HepG2 (cell line): ENCODE measurements around the gene CPSF4. TPM values are rescaled to one million over a fixed set of nuclear protein-coding genes. Genes with fewer than 3 reads are reported as not detected.

Source experiments
- AHR ChIP-seq: IDR thresholded peaks from 2 replicates; pipeline ENCODE4 v1.6.1; 2018; ENCODE audit warnings: missing genetic modification reagents, missing compliant biosample characterization
- CC2D1A ChIP-seq: sonication (generic); formaldehyde crosslinking; IDR thresholded peaks from 2 replicates; pipeline ENCODE4 v1.8.1; 2023; ENCODE audit warnings: mild to moderate bottlenecking, missing genetic modification reagents
- DMAP1 ChIP-seq: IDR thresholded peaks from 2 replicates; pipeline ENCODE4 v1.6.1; 2016
- NFATC3 ChIP-seq: sonication (generic); formaldehyde crosslinking; IDR thresholded peaks from 2 replicates; pipeline ENCODE4 v1.5.1; 2020; ENCODE audit warnings: mild to moderate bottlenecking, missing genetic modification reagents
- NR1H2 ChIP-seq: sonication (generic); formaldehyde crosslinking; IDR thresholded peaks from 2 replicates; pipeline ENCODE4 v1.8.1; 2022; ENCODE audit warnings: low read depth, missing genetic modification reagents, borderline replicate concordance
- SMARCC2 ChIP-seq: fragments of 450-650 bp; IDR thresholded peaks from 2 replicates; pipeline ENCODE4 v1.6.1; 2017; ENCODE audit warnings: antibody characterized with exemption, mild to moderate bottlenecking
- SOX13 ChIP-seq, 3 experiments: fragments of 450-650 bp in 1 of 3; sonication (generic) in 1 of 3; formaldehyde crosslinking in 1 of 3; IDR thresholded peaks in 2 of 3; conservative IDR thresholded peaks in 1 of 3; 2 replicates each; pipeline versions ENCODE4 v1.5.0 to v1.6.1; 2016 to 2020; ENCODE audit warnings: antibody characterized with exemption in 1 of 3, mild to moderate bottlenecking in 1 of 3, missing compliant biosample characterization in 1 of 3, missing genetic modification reagents in 1 of 3, moderate library complexity in 1 of 3
- ZNF343 ChIP-seq: sonication (generic); formaldehyde crosslinking; IDR thresholded peaks from 2 replicates; pipeline ENCODE4 v1.4.0; 2020; ENCODE audit warnings: mild to moderate bottlenecking, missing genetic modification reagents
- ZNF496 ChIP-seq: sonication (generic); formaldehyde crosslinking; IDR thresholded peaks from 2 replicates; pipeline ENCODE4 v1.8.1; 2023; ENCODE audit warnings: mild to moderate bottlenecking, moderate library complexity, missing genetic modification reagents; ENCODE audit not compliant: insufficient replicate concordance
- ZNF839 ChIP-seq: sonication (generic); formaldehyde crosslinking; IDR thresholded peaks from 2 replicates; pipeline ENCODE4 v1.4.0; 2020; ENCODE audit warnings: missing genetic modification reagents, mild to moderate bottlenecking, borderline replicate concordance
- polyA plus RNA-seq, 8 experiments: library from polyadenylated mRNA; depleted of rRNA in 3 of 8; stranded (reverse) in 7 of 8; unstranded in 1 of 8; fragments of >200 nt; fragmentation: Illumina TruSeq in 4 of 8; extraction: Trizol in 4 of 8; gene quantifications; 2 replicates each; pipeline versions ENCODE4 v1.2.1 to v1.2.3, GENCODE V29; 2011 to 2016; ENCODE audit warnings: low read depth in 4 of 8, missing spikeins in 1 of 8, mixed read lengths in 1 of 8; ENCODE audit not compliant: insufficient read depth in 1 of 8
- total RNA-seq, 5 experiments: library from RNA; depleted of rRNA; stranded (reverse); fragments of >200 nt; fragmentation: Illumina TruSeq; extraction: Trizol; gene quantifications; 2 replicates each; pipeline ENCODE4 v1.2.3, GENCODE V29; 2016; ENCODE audit warnings: low read depth in 1 of 5
- TF ChIP-seq, protein P1 (sequence below): sonication (generic); formaldehyde crosslinking; IDR thresholded peaks from 2 replicates; pipeline ENCODE4 v1.5.0; 2020; ENCODE audit warnings: missing genetic modification reagents
- TF ChIP-seq, protein P2 (sequence below): sonication (generic); formaldehyde crosslinking; IDR thresholded peaks from one replicate; pipeline ENCODE4 v1.5.1; 2020; ENCODE audit warnings: mild to moderate bottlenecking, missing genetic modification reagents; ENCODE audit errors: not compliant biosample characterization
- TF ChIP-seq, protein P3 (sequence below): sonication (generic); formaldehyde crosslinking; IDR thresholded peaks from 2 replicates; pipeline ENCODE4 v1.9.0; 2021; ENCODE audit warnings: missing genetic modification reagents, borderline replicate concordance
- TF ChIP-seq, protein P4 (sequence below): sonication (generic); formaldehyde crosslinking; IDR thresholded peaks from 2 replicates; pipeline ENCODE4 v1.5.1; 2020; ENCODE audit warnings: missing genetic modification reagents, mild to moderate bottlenecking, borderline replicate concordance

The CPSF4 gene
- total and polyA plus RNA-seq, 2 of the 13 experiments (the other 11 are each of a cell fraction or from before 2014, with no cell fraction given): 34.1 to 49.6 TPM

DNA sequence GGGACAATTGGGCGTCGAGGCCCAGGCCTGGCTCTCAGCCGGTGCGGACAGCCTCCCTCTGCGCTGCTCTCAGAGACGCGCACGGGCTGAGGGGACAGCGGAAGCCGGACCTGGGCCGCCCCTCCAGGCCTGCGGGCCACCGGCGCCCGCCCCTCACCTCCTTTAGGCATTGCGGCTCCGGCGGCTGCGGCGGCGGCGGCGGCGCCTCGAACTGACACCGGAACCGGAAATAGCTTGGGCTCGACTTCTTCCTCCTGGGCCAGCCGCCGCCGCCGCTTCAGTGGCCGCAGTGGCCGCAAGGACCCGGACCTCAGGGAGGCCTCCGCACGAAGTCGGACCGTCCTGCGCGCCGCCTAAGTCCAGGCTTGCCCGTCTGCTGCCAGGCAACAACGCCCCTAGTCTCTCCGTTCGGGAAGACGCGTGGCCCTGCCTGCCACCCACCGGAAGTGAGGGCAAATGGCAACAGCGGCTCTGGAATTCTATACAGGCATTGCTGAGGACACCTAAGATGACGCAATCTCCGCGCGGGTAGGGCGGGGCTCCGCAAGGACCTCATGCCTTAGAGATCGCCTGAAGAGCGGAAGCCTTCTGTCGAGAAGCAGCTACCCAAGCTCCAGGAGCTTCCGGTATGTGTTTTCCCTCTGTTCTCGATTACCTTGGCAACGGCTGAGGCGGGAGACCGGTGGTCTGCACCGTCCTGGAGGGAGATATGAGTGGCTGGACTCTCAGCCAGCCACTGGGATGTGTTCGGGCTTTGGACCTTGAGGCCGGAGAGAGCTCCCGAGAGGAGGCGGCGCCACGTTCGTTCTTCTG is 30.2 kb upstream of the CPSF4 start, which contains the start of the genes BUD31 and PDAP1 (continued):
- TF ChIP-seq, protein P1, sequence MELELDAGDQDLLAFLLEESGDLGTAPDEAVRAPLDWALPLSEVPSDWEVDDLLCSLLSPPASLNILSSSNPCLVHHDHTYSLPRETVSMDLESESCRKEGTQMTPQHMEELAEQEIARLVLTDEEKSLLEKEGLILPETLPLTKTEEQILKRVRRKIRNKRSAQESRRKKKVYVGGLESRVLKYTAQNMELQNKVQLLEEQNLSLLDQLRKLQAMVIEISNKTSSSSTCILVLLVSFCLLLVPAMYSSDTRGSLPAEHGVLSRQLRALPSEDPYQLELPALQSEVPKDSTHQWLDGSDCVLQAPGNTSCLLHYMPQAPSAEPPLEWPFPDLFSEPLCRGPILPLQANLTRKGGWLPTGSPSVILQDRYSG (CRISPR knock-in tag): no peak
- TF ChIP-seq DMAP1 (CRISPR knock-in tag) (peak; percentile 95), AHR (CRISPR knock-in tag) (no peak; the same call in 1 of the 2 replicates), CC2D1A (CRISPR knock-in tag) (no peak), NFATC3 (CRISPR knock-in tag) (no peak), ZNF343 (0 out of 2 replicates have a peak, but pooled peaks have one; percentile 90), SOX13 (IDR thresholded peaks at IDR 0.05) (no peak), SOX13 (CRISPR knock-in tag; conservative IDR thresholded peaks at IDR 0.05 in 1 of 2, IDR thresholded peaks at IDR 0.05 in 1 of 2) (peak in 1 of 2 experiments; percentile 32; a peak in 2 of 4 replicates), ZNF839 (peak; percentile 76; the same call in 1 of the 2 replicates), ZNF496 (CRISPR knock-in tag) (no peak), NR1H2 (CRISPR knock-in tag) (0 out of 2 replicates have a peak, but pooled peaks have one; percentile 40), SMARCC2 (no peak)
- TF ChIP-seq, protein P2, sequence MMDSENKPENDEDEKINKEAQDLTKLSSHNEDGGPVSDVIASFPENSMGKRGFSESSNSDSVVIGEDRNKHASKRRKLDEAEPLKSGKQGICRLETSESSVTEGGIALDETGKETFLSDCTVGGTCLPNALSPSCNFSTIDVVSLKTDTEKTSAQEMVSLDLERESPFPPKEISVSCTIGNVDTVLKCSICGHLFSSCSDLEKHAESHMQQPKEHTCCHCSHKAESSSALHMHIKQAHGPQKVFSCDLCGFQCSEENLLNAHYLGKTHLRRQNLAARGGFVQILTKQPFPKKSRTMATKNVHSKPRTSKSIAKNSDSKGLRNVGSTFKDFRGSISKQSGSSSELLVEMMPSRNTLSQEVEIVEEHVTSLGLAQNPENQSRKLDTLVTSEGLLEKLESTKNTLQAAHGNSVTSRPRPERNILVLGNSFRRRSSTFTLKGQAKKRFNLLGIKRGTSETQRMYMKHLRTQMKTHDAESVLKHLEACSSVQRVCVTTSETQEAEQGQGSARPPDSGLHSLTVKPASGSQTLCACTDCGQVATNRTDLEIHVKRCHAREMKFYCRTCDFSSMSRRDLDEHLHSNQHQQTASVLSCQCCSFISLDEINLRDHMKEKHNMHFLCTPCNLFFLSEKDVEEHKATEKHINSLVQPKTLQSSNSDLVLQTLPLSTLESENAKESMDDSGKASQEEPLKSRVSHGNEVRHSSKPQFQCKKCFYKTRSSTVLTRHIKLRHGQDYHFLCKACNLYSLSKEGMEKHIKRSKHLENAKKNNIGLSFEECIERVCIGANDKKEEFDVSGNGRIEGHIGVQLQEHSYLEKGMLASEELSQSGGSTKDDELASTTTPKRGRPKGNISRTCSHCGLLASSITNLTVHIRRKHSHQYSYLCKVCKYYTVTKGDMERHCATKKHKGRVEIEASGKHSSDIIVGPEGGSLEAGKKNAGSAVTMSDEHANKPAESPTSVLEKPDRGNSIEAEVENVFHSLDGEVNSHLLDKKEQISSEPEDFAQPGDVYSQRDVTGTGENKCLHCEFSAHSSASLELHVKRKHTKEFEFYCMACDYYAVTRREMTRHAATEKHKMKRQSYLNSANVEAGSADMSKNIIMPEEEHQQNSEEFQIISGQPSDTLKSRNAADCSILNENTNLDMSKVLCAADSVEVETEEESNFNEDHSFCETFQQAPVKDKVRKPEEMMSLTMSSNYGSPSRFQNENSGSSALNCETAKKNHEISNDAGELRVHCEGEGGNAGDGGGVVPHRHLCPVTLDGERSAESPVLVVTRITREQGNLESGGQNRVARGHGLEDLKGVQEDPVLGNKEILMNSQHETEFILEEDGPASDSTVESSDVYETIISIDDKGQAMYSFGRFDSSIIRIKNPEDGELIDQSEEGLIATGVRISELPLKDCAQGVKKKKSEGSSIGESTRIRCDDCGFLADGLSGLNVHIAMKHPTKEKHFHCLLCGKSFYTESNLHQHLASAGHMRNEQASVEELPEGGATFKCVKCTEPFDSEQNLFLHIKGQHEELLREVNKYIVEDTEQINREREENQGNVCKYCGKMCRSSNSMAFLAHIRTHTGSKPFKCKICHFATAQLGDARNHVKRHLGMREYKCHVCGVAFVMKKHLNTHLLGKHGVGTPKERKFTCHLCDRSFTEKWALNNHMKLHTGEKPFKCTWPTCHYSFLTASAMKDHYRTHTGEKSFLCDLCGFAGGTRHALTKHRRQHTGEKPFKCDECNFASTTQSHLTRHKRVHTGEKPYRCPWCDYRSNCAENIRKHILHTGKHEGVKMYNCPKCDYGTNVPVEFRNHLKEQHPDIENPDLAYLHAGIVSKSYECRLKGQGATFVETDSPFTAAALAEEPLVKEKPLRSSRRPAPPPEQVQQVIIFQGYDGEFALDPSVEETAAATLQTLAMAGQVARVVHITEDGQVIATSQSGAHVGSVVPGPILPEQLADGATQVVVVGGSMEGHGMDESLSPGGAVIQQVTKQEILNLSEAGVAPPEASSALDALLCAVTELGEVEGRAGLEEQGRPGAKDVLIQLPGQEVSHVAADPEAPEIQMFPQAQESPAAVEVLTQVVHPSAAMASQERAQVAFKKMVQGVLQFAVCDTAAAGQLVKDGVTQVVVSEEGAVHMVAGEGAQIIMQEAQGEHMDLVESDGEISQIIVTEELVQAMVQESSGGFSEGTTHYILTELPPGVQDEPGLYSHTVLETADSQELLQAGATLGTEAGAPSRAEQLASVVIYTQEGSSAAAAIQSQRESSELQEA: no peak
- TF ChIP-seq, protein P3, sequence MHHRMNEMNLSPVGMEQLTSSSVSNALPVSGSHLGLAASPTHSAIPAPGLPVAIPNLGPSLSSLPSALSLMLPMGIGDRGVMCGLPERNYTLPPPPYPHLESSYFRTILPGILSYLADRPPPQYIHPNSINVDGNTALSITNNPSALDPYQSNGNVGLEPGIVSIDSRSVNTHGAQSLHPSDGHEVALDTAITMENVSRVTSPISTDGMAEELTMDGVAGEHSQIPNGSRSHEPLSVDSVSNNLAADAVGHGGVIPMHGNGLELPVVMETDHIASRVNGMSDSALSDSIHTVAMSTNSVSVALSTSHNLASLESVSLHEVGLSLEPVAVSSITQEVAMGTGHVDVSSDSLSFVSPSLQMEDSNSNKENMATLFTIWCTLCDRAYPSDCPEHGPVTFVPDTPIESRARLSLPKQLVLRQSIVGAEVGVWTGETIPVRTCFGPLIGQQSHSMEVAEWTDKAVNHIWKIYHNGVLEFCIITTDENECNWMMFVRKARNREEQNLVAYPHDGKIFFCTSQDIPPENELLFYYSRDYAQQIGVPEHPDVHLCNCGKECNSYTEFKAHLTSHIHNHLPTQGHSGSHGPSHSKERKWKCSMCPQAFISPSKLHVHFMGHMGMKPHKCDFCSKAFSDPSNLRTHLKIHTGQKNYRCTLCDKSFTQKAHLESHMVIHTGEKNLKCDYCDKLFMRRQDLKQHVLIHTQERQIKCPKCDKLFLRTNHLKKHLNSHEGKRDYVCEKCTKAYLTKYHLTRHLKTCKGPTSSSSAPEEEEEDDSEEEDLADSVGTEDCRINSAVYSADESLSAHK (CRISPR knock-in tag): no peak
- TF ChIP-seq, protein P4, sequence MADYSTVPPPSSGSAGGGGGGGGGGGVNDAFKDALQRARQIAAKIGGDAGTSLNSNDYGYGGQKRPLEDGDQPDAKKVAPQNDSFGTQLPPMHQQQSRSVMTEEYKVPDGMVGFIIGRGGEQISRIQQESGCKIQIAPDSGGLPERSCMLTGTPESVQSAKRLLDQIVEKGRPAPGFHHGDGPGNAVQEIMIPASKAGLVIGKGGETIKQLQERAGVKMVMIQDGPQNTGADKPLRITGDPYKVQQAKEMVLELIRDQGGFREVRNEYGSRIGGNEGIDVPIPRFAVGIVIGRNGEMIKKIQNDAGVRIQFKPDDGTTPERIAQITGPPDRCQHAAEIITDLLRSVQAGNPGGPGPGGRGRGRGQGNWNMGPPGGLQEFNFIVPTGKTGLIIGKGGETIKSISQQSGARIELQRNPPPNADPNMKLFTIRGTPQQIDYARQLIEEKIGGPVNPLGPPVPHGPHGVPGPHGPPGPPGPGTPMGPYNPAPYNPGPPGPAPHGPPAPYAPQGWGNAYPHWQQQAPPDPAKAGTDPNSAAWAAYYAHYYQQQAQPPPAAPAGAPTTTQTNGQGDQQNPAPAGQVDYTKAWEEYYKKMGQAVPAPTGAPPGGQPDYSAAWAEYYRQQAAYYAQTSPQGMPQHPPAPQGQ: no peak
